Epithelial cell of esophagus (primary cell): ENCODE results near the gene SESN1.
A peak's percentile ranks its signal among the peaks of the same experiment; 100 is the strongest.

Experiments
- DNase-seq: peaks from one replicate; pipeline ENCODE4 v3.0.0; 2010; ENCODE audit warnings: low read depth
- H3K4me3 ChIP-seq: 2 replicates; pipeline ENCODE4 v1.5.1; 2011; ENCODE audit warnings: mild to moderate bottlenecking, low read length, control low read depth
- CTCF ChIP-seq: IDR thresholded peaks from 2 replicates; pipeline ENCODE4 v1.5.1; 2011; ENCODE audit warnings: low read depth, mild to moderate bottlenecking, low read length, control low read depth, inconsistent platforms; ENCODE audit not compliant: insufficient read depth; ENCODE audit errors: missing control alignments

SESN1 gene

GRCh38 chr6:109104512-109104911, 9.9 kb upstream of the SESN1 start:
- no peak overlapping the region for H3K4me3 ChIP-seq
- no peak for DNase-seq
- TF ChIP-seq CTCF = no peak

GRCh38 chr6:109103942-109104341, 9.3 kb upstream of the SESN1 start:
- no peak for TF ChIP-seq CTCF
- DNase-seq = no peak
- H3K4me3 ChIP-seq = no peak overlapping the region

GRCh38 chr6:109102762-109103161, 8.1 kb upstream of the SESN1 start:
- no peak for DNase-seq
- no peak for TF ChIP-seq CTCF
- H3K4me3 ChIP-seq = no peak overlapping the region

- no peak for DNase-seq
- no peak overlapping the region for H3K4me3 ChIP-seq
- no peak for TF ChIP-seq CTCF
These were observed 3.0 kb upstream of the SESN1 start for GRCh38 chr6:109097661-109098060.

- H3K4me3 ChIP-seq = peak overlapping the region; percentile 93
These were observed 1.6 kb upstream of the SESN1 start for GRCh38 chr6:109096208-109096607.

GRCh38 chr6:109095835-109096084, 1.1 kb upstream of the SESN1 start:
- H3K4me3 ChIP-seq = peak overlapping the region; percentile 93
- no peak for TF ChIP-seq CTCF
- no peak for DNase-seq

More at GRCh38 chr6:109096208-109096607, 1.6 kb upstream of the SESN1 start:
- no peak for DNase-seq
- no peak for TF ChIP-seq CTCF

GRCh38 chr6:109095036-109095834, 589 bp upstream of the SESN1 start, which contains the start of gene CEP57L1:
Gene CEP57L1 (plus strand): TSS chr6:109095507. CDS start chr6:109145222, 49,715 bp downstream.
- peak within 1 kb of the TSS; percentile 93 for H3K4me3 ChIP-seq
- peak; percentile 97 for DNase-seq
- TF ChIP-seq CTCF = no peak
